PC-3 (cell line): ENCODE results near the gene PLAC9. TPM values are rescaled to one million over a fixed set of nuclear protein-coding genes. Genes with fewer than 3 reads are reported as not detected.

Experiments
- ATAC-seq: fragments of 200-7000 bp; cut with Tn5 transposase; 2 replicates; pipeline ENCODE4 v1.9.1; 2020; ENCODE audit warnings: mild to moderate bottlenecking, moderate library complexity
- BruUV-seq: library from RNA; stranded (reverse); fragments of 400-500 nt; replicated peaks from 2 replicates; lab custom pipeline; 2021; lab: Mats Ljungman, UMichigan
- CTCF ChIA-PET: fragments of 300-600 bp; sonication (Branson Sonifier 250); formaldehyde crosslinking; loops from one replicate; lab custom pipeline; 2022; ENCODE audit warnings: antibody characterized with exemption; lab: Charles Lee
- POLR2A ChIA-PET: fragments of 300-600 bp; sonication (Branson Sonifier 250); formaldehyde crosslinking; loops from one replicate; lab custom pipeline; 2022; ENCODE audit warnings: antibody characterized with exemption; ENCODE audit not compliant: unreplicated experiment; lab: Charles Lee
- DNase-seq: peaks from one replicate; pipeline ENCODE4 v3.0.0-alpha.2; 2015
- H2AFZ ChIP-seq: fragments of 300-600 bp; sonication (generic); 2 replicates; pipeline ENCODE4 v1.6.0; 2016; ENCODE audit warnings: antibody characterized with exemption, low read length
- H3F3A ChIP-seq: fragments of 300-600 bp; sonication (generic); one replicate; pipeline ENCODE4 v1.6.0; 2017; ENCODE audit warnings: antibody characterized with exemption, low read length, control low read depth, mild to moderate bottlenecking; ENCODE audit not compliant: unreplicated experiment
- H3K27ac ChIP-seq: fragments of 300-600 bp; sonication (generic); 2 replicates; pipeline ENCODE4 v1.5.1; 2016; ENCODE audit warnings: mild to moderate bottlenecking, low read length
- H3K27me3 ChIP-seq: fragments of 300-600 bp; sonication (generic); 2 replicates; pipeline ENCODE4 v1.6.1; 2016; ENCODE audit warnings: low read length, mixed read lengths
- H3K36me3 ChIP-seq: fragments of 300-600 bp; sonication (generic); 2 replicates; pipeline ENCODE4 v1.6.1; 2016; ENCODE audit warnings: low read depth, mixed run types, low read length, mixed read lengths
- H3K4me1 ChIP-seq: fragments of 300-600 bp; sonication (generic); 2 replicates; pipeline ENCODE4 v1.5.1; 2016; ENCODE audit warnings: low read length; ENCODE audit not compliant: insufficient read depth
- H3K4me2 ChIP-seq: fragments of 300-600 bp; sonication (generic); 2 replicates; pipeline ENCODE4 v1.6.0; 2016; ENCODE audit warnings: low read length
- H3K4me3 ChIP-seq: fragments of 300-600 bp; sonication (generic); 2 replicates; pipeline ENCODE4 v1.5.1; 2016; ENCODE audit warnings: mild to moderate bottlenecking, low read length, mixed read lengths
- H3K79me2 ChIP-seq: fragments of 300-600 bp; sonication (generic); 2 replicates; pipeline ENCODE4 v1.6.1; 2017; ENCODE audit warnings: low read length, mixed read lengths
- H3K9ac ChIP-seq: fragments of 300-600 bp; sonication (generic); 2 replicates; pipeline ENCODE4 v1.6.0; 2016; ENCODE audit warnings: mild to moderate bottlenecking, low read length
- H3K9me2 ChIP-seq: fragments of 300-600 bp; sonication (generic); replicated peaks from 2 replicates; pipeline ENCODE4 v1.6.1; 2016; ENCODE audit warnings: mixed run types, low read length, mixed read lengths
- H3K9me3 ChIP-seq: fragments of 300-600 bp; sonication (generic); 2 replicates; pipeline ENCODE4 v1.6.1; 2016; ENCODE audit warnings: low read length, mixed read lengths
- H4K20me1 ChIP-seq: fragments of 300-600 bp; sonication (generic); 2 replicates; pipeline ENCODE4 v1.6.1; 2016; ENCODE audit warnings: low read length, mixed read lengths
- EZH2 ChIP-seq: fragments of 300-600 bp; sonication (generic); IDR thresholded peaks from one replicate; pipeline ENCODE4 v1.6.1; 2017; ENCODE audit warnings: antibody characterized with exemption, mild to moderate bottlenecking, low read length; ENCODE audit not compliant: unreplicated experiment
- EZH2phosphoT487 ChIP-seq: fragments of 300-600 bp; sonication (generic); IDR thresholded peaks from 2 replicates; pipeline ENCODE4 v1.6.1; 2018; ENCODE audit warnings: mild to moderate bottlenecking, antibody characterized with exemption, low read length, borderline replicate concordance
- intact Hi-C: fragments of 100-400 bp; cut with micrococcal nuclease; formaldehyde crosslinking; loops from 2 replicates; pipeline ENCODE4 v1.9.0; 2023
- total RNA-seq: library from RNA; depleted of rRNA; stranded (reverse); fragments of >200 nt; gene quantifications from 2 replicates; pipeline ENCODE4 v1.2.3, GENCODE V29; 2014
- TF ChIP-seq, protein P1 (sequence below): fragments of 300-600 bp; sonication (generic); conservative IDR thresholded peaks from 2 replicates; pipeline ENCODE4 v1.5.1; 2017; ENCODE audit warnings: antibody characterized with exemption, low read depth, mild to moderate bottlenecking, low read length

PLAC9 gene
- total RNA-seq, 1 experiment from 2014 or later, result 2.0 TPM

DNA sequence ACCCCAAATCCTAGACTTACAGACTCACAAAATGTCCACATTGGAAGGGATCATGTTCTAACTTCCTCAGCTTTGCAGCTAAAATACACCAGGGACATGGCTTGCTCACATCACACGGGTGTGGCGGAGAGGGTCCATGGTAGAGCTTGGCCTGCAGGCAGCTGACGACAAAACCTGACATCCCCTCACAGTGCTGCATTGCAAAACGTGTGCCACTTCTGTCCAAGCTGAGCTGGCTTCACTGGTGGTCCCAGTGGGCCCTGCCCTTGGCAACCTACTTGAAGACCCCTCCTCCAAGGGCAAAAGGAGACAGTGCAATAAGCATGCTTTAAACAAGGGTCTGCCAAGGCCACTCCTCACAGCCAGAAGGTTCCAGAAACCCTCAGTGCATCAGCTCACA is 50.9 kb downstream of the PLAC9 start:
- no peaks in the 10 kb centered on the region for H3K9me3 ChIP-seq
- CTCF ChIA-PET, result no interaction called here
- no peaks in the 10 kb centered on the region for H3K9me2 ChIP-seq
- DNase-seq (no peak), ATAC-seq (no peak)
- H3F3A ChIP-seq, result no peaks in the 10 kb centered on the region
- H4K20me1 ChIP-seq, result peaks cover 94% of the 10 kb centered on the region
- peaks cover 5% of the 10 kb centered on the region; the same call in 1 of the 2 replicates for H3K4me1 ChIP-seq
- H3K4me3 ChIP-seq, result no peak overlapping the region
- no TSS peak for BruUV-seq
- no peak overlapping the region for H2AFZ ChIP-seq
- no peak overlapping the region for H3K4me2 ChIP-seq
- peaks cover 98% of the 10 kb centered on the region for H3K79me2 ChIP-seq
- H3K27ac ChIP-seq, result no peak overlapping the region
- H3K36me3 ChIP-seq, result peaks cover 57% of the 10 kb centered on the region
- intact Hi-C loops, result no loop called here
- POLR2A ChIA-PET, result no interaction called here
- H3K9ac ChIP-seq, result no peak overlapping the region
- H3K27me3 ChIP-seq, result no peaks in the 10 kb centered on the region
- TF ChIP-seq EZH2phosphoT487, result no peak

DNA sequence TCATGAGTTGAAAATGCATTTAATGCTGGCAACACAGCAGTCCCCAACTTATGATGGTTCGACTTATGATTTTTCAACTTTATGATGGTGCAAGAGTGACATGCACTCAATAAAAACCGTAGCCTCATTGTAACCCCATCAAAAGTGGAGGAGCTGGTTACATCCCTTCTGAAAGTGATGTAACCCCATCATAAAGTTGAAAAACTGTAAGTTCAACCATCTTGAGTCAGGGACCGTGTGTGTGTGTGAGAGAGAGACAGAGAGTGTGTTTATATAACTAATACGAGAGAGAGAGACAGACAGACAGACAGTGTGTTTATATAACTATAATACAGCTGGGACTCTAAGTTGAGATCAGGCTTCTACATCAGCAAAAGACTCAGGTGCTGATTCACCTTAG is 51.8 kb downstream of the PLAC9 start:
- H3K27ac ChIP-seq, result no peak overlapping the region
- no peaks in the 10 kb centered on the region for H3K9me3 ChIP-seq
- intact Hi-C loops, result no loop called here
- ATAC-seq (no peak), DNase-seq (no peak)
- peaks cover 56% of the 10 kb centered on the region for H3K36me3 ChIP-seq
- peaks cover 98% of the 10 kb centered on the region for H3K79me2 ChIP-seq
- ChIA-PET POLR2A (interaction anchor here (0.6 kb wide), 1 partner anchor 39 kb away, joined by 3 read pairs; no protein-coding TSS in a partner anchor), CTCF (interaction anchor here (1.0 kb wide), 1 partner anchor 9 kb away, joined by 4 read pairs; no protein-coding TSS in a partner anchor)
- H3F3A ChIP-seq, result no peaks in the 10 kb centered on the region
- H4K20me1 ChIP-seq, result peaks cover 94% of the 10 kb centered on the region
- no peak overlapping the region for H2AFZ ChIP-seq
- H3K9ac ChIP-seq, result no peak overlapping the region
- no peak overlapping the region for H3K4me3 ChIP-seq
- BruUV-seq, result no TSS peak
- TF ChIP-seq, protein P1, sequence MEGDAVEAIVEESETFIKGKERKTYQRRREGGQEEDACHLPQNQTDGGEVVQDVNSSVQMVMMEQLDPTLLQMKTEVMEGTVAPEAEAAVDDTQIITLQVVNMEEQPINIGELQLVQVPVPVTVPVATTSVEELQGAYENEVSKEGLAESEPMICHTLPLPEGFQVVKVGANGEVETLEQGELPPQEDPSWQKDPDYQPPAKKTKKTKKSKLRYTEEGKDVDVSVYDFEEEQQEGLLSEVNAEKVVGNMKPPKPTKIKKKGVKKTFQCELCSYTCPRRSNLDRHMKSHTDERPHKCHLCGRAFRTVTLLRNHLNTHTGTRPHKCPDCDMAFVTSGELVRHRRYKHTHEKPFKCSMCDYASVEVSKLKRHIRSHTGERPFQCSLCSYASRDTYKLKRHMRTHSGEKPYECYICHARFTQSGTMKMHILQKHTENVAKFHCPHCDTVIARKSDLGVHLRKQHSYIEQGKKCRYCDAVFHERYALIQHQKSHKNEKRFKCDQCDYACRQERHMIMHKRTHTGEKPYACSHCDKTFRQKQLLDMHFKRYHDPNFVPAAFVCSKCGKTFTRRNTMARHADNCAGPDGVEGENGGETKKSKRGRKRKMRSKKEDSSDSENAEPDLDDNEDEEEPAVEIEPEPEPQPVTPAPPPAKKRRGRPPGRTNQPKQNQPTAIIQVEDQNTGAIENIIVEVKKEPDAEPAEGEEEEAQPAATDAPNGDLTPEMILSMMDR, result no peak
- no peak for TF ChIP-seq EZH2
- no peak for TF ChIP-seq EZH2phosphoT487
- H3K4me2 ChIP-seq, result no peak overlapping the region
- H3K27me3 ChIP-seq, result no peaks in the 10 kb centered on the region
- H3K9me2 ChIP-seq, result no peaks in the 10 kb centered on the region
- peaks cover 5% of the 10 kb centered on the region; the same call in 1 of the 2 replicates for H3K4me1 ChIP-seq

DNA sequence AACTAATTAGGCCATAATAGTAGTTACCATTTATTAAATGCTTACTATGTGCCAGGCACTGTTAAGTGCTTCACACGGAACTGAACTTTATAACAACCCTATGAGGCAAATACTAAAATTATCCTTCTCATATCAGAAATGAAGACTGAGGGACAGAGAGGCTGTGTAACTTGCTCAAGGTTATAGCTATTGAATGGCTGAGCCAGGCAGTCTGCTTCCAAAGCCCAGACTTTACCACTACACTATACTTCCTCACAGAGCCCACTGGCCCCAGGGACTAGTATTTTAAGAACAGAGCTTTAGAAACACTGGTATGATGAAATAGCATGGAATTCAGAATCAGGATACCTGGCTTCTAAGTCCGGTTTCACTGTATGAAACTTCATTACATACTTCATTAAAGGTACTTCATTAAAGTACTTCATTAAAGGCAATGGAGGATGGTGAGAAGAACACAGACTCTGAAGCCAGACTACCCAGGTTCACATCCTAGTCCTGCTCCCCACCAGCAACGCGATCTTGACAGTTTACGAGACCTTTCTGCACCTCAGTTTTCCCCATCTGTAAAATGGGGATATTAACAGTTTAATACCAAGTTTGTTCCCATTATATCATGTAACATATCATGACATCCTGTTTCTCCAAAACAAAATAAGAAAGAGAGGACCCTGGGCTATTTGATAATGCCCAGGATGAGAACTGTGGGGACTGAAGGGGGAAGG is 53.2 kb downstream of the PLAC9 start:
- Histone ChIP-seq H3K9ac (no peak overlapping the region), H3F3A (no peaks in the 10 kb centered on the region), H3K36me3 (peaks cover 47% of the 10 kb centered on the region), H3K79me2 (peaks cover 97% of the 10 kb centered on the region), H3K4me1 (peaks cover 5% of the 10 kb centered on the region; the same call in 1 of the 2 replicates), H3K9me2 (no peaks in the 10 kb centered on the region), H2AFZ (no peak overlapping the region), H3K4me3 (no peak overlapping the region), H4K20me1 (peaks cover 88% of the 10 kb centered on the region), H3K27ac (no peak overlapping the region), H3K27me3 (no peaks in the 10 kb centered on the region), H3K4me2 (no peak overlapping the region), H3K9me3 (no peaks in the 10 kb centered on the region)
- DNase-seq, result no peak
- no TSS peak for BruUV-seq
- no peak for TF ChIP-seq EZH2
- no peak for TF ChIP-seq EZH2phosphoT487
- TF ChIP-seq, protein P1, result no peak
- ATAC-seq, result no peak
- intact Hi-C loops, result no loop called here
- POLR2A ChIA-PET, result interaction anchor here (0.7 kb wide), 1 partner anchor 8 kb away, joined by 3 read pairs; no protein-coding TSS in a partner anchor
- CTCF ChIA-PET, result no interaction called here
